Left ventricle myocardium superior (tissue), 1 donor: ENCODE data around the gene STARD3. TPM values are rescaled to one million over a fixed set of nuclear protein-coding genes. Genes with fewer than 3 reads are reported as not detected.
"Not testable (repeated sequence)": the region's sequence is repeated elsewhere in the genome, so short reads cannot be mapped to it uniquely, and the experiment has no call there.

Source experiments
- ATAC-seq: fragments of 200-7000 bp; cut with Tn5 transposase; one replicate; pipeline ENCODE4 v1.9.1; 2020; ENCODE audit warnings: mild to moderate bottlenecking, moderate library complexity
- DNase-seq: peaks from one replicate; pipeline ENCODE4 v3.0.0-alpha.2; 2020
- intact Hi-C: fragments of 100-400 bp; cut with micrococcal nuclease; formaldehyde crosslinking; loops from one replicate; pipeline ENCODE4 v1.11.0; 2022
- total RNA-seq: library from RNA; stranded (reverse); fragmentation: NEBNext Ultra II Directional; extraction: Animal tissue kit (Norgen Biotek cat#: 25700); gene quantifications from one replicate; pipeline ENCODE4 v1.2.1, GENCODE V29; 2021
- donor health status: DM: no; HTN: yes; CAD: no; lungs with severe emphysema.

Gene STARD3
- total RNA-seq, 1 donor from 2014 or later: 18.7 TPM

DNA sequence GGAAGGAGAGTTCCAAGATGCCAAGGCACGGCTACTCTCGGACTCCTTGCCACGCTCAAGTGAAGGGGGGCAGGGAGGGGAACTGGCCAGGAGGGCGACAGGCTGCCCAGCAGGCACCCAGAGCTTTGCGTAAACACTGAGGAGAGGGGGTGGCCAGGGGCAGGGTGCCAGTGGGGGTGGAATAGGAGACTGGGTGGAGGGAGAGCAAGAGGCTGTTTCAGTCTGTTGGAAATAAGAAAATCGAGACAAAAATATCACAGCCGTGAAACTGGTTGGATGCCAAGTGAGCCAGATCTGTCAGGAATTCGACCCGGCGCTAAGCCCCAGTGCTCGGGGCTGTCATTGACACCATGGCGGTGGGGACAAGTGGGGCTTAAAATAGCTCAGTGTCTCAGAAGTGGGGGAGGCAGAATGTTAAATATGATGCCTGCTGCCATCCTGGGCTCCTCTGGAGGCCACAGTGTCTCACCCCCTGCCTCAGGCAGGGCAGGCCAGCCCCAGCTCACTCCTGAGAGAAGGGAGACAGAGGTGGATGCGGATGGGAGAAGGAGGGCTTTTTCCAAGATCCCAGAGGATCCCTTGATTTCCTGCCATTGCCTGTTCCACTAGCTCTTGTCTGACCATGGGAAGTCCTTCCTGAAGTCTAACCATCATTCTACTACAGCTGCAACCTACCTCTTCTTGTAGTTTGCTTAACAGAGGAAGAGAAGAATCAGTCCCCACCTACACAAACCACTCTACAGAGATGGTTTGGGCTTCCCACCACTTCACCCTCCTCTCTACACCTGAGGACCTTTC is 40.8 kb downstream of the STARD3 start:
- intact Hi-C loops: no loop called here
- ATAC-seq (peak; percentile 75), DNase-seq (peak; percentile 85)

DNA sequence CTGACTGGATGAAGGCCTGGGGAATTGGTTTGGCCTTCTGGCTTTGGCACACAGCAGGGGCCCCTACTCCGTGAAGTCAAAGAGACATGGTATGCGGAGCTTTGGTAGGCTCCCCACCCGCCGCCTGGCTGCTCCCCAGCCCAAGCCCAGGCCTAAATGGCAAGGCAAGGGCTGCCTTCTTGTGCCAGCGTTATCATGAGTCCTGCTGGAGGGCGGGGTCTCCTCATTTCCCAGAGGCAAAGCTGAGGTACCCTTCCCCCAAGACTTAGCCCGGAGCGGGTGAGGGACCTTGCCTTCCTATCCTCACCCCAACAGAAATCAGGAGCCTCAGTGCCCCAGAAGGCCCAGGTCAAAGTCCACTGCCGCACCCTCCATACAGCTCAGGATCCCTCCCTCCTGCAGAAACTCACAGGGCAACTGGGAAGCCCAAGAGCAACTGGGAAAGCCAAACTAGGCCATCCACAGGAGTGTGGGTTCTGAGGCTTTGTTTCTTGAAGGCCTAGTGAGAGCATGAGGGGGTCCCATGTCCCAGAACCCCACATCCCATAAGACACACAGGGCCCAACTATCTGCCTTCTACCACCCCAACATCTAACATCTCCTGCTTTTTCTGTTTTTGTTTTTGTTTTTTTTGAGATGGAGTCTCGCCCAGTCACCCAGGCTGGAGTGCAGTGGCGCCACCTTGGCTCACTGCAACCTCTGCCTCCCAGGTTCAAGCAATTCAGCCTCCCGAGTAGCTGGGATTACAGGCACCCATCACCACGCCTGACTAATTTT is 41.6 kb downstream of the STARD3 start:
- DNase-seq: no peak
- ATAC-seq: no peak
- intact Hi-C loops: no loop called here

DNA sequence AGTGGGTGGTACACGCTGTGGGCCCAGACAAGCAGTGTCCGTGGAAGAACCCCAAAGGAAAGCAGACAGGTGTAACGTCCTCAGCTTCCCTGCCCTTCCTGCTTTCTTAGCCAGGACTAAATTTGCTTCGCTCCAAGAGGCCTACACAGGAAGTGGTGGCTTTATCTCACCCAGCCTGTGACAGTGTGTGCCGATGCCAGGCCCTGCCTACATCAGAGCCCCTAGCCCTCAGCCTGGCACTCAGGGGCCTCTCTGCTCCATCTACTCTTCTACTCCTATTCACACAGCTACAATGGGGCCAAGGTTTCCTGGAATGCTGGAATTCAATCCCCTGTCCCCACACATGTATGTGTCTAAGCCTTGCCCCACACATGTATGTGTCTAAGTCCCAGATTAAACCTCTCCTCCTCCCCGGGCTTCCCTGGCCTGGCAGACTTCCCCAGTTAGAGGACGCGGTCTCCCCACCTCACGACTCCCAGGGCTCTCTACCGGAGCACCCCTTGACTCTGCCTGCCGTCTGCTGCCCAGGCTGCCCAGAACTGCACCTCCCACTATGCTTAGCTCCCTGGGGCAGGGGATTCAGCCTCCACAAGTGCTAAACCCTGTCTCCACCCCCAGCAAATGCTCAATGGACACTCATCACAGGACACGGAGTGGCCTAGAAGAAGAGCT is 42.7 kb downstream of the STARD3 start:
- intact Hi-C loops: no loop called here

DNA sequence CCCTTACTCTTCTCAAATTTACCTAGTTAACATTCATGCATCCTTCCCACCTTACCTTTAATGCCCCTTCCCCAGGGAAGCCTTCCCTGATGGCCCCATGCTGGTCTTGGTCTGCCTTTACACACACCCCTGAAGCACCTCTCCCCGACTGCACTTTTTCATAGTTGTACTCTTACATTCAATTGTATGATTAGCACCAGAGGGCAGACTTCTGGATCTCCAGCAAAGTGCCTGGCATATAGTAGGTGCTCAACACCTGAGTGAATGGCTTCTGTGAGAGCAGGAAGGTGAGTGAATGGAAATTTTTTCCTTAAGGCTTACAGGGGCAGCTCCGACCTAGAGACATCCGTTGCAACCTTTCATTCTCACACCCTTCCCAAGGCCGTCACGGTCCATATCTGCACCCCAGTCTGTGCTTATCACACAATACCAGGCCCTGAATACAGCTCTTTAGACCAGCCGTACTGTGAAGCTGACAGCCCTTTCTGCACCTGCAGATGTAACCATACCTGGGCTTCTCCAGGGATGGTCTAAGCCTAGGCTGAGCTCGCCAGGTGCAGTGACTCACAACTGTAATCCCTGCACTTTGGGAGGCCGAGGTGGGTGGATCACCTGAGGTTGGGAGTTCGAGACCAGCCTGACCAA is 46.5 kb downstream of the STARD3 start:
- ATAC-seq (no peak), DNase-seq (no peak)
- intact Hi-C loops: no loop called here

More for the DNA sequence above, 42.7 kb downstream of the STARD3 start:
- DNase-seq: peak; percentile 74
- ATAC-seq: peak; percentile 61

DNA sequence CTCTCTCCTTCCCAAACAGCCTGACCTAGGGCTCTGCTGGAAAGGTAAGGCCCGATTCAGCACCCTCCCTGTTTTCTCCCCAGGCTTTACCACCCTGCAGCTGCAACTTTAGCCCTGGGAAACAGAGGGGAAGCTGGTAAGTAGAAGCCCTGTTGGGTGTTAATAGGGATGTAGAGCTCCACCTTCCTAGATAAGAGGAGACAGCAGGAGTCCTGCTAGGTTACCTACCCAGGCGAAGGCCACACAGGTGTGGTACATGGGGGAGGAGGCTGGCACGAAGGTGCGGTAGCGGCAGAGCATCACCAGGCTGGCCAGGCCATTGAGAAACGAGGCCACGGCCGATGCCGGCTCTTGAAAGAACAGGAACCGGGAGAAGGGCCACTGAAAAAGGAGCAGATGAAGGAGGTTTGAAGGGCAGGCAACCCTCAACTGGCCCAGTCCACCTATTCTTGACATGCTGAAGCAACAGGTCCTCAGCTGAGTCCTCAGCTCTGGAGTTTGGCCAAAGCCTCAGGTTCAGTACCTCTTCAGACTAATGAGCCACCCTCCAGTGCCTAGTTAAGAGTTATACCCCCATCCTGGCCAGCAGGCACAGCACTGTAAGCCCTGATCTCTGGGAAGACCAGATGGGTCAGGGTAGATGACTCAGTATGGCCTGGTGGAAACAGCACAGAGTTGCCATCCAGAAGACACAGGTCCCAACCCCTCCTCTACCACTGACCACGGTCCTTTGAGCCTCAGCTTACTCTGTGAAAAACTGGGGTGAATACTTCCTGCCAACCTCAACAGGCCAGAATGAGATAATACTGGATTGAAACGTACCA is 47.6 kb downstream of the STARD3 start:
- ATAC-seq (no peak), DNase-seq (peak; percentile 27)
- intact Hi-C loops: no loop called here

DNA sequence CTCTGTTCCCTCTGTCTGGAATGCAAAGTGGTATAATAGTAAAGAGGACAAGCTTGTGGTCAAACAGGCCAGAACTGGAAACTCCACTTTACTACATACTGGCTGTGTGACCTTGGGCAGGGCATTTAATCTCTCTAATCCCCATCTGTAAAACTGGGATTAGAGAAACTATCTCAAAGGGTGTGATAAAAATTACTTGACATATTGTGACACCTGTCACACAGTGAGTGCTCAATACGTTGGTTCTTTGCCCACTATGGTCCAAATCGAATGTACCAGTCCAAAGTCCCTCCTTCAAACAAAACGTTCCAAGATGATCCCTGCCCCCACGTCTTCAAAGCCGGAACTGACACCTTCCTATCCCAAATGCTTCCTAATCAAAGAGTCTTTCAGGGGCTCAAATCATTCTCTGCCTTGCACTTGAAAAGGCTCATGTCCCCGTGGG is 50.2 kb downstream of the STARD3 start:
- intact Hi-C loops: no loop called here
- ATAC-seq (no peak), DNase-seq (no peak)

DNA sequence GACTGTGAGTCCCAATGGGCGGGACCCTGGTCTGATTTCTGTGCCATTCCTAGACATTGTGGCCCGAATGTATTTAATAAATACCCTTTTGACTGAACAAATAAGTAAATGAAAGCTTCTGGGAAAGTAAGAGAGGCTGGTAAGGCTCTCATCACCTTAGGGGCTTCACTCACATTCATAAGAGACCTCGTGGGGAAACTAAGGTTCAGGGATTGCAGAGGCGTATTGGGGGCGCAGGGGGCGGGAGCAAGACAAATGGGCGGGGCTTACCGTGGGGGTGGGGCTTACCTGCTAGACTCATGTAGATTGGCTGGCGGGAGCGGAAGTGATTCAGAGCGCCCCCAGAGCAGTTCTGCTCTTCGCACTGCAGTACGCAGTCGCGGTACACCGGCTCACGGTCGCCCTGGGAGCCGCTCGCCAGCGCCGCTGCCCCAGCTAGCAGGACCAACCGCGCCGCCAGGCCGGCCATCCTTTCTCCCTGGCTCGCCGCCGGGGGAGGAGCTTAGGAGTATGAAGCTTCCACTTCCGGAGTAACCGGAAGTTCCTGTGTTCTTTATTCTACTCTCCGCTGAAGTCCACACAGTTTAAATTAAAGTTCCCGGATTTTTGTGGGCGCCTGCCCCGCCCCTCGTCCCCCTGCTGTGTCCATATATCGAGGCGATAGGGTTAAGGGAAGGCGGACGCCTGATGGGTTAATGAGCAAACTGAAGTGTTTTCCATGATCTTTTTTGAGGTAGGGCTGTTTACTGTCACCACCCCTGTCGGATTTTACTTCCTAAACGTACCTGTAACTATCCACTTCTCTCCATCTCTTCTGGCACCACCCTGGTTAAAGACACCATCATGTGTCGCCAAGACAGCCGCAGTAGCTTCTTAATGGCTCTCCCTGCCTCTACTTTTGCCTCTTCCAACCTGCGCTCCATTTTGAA is 50.9 kb downstream of the STARD3 start, which contains the start of gene PGAP3:
PGAP3 (minus strand) TSS at position 512 of the 929 bp plus-strand sequence; CDS start at position 469, 43 bp downstream.
- ATAC-seq (peak; percentile 95), DNase-seq (peak; percentile 90)
- intact Hi-C loops: no loop called here

DNA sequence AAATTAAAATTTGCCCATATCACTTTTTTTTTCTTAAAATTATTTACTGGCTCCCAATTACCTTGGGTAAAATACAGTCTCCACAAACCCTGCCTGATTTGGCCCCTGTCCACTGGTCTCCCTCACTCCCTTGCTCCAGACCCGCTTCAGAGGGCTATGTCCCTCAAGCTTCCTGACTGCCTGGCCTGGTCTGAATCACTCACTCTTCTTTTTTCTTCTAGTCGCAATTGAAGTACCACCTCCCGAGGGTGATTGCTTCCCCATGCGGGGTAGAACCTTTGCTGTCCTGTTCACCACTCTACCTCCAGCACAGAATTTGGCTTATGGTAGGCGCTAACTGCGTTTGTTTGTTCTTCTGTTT is 51.5 kb downstream of the STARD3 start:
- ATAC-seq (no peak), DNase-seq (no peak)
- intact Hi-C loops: no loop called here

DNA sequence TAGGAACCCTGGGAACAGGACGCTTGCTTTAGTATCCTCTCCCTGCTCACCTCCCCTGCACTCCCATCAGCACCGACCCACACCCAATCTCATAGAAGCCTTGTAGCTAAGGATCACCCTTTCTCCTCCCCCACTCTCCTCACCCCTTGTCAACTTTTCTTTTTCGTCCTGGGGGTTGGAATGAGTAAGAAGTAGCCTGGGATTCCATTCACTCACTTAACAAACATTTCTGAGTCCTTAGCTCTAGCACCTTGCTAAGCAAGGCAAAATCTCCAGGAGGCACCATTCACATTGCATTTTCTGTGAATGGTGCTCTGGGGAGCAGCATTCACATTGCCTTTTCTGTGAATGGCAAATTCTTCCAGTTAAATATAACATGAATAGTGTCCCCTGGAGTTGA is 52.0 kb downstream of the STARD3 start:
- no peak for DNase-seq
- intact Hi-C loops: no loop called here
- ATAC-seq: no peak

DNA sequence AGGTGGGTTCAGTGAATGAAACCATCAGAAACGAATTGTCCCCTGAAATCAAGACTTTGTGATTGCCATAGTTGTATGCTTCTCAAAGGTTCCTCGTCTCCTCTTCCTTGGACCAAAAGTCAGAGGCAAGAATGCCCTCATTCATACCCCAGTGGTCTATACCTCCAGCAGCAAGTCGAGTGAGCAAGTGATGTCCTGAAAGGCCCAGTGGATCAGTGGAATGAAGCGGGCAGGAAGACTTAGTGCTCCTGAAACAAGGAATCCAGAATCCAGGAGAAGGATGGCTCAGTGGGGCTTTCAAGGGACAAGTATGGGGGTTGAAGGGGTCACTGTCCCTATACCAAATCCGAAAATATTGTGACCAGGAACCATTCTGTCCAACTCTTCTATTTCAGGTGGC is 57.6 kb downstream of the STARD3 start:
- intact Hi-C loops: no loop called here
- ATAC-seq: no peak
- no peak for DNase-seq

DNA sequence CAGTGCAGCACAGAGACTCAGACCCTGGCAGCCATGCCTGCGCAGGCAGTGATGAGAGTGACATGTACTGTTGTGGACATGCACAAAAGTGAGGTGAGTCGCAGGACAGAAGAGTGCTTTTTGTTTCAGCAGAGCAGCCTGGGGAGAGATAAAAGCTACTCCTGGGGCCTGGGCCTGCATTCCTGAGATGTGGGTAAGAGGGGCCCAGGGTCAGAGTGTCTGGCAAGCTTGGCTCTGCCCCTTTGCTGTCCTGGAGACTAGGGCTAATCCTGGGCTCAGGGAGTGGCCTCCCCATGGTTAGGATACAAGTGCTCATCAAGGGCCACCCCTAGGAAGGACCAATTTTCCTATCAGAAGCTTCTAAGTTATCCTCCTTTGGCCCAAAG is 58.1 kb downstream of the STARD3 start:
- intact Hi-C loops: no loop called here
- ATAC-seq: no peak
- DNase-seq: no peak

DNA sequence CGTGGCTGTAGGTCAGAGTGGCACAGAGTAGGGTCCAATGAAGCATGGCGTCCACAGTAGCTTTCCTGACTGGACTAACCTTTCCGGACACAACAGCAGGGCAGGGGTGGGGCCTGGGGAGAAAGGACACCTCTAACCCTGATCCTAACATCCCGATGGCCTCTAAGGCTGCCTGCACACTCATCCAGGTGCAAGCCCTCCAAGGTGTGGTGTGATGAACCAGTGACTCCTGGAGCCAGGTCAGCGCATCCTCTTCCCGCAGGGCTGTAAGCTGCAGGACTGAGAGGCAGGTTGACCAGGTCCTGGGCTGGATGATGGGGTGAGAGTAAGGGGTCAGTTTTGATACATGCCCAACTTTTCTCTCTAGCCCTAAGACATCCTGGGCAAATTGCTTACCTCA is 59.8 kb downstream of the STARD3 start:
- ATAC-seq: no peak
- intact Hi-C loops: no loop called here

DNA sequence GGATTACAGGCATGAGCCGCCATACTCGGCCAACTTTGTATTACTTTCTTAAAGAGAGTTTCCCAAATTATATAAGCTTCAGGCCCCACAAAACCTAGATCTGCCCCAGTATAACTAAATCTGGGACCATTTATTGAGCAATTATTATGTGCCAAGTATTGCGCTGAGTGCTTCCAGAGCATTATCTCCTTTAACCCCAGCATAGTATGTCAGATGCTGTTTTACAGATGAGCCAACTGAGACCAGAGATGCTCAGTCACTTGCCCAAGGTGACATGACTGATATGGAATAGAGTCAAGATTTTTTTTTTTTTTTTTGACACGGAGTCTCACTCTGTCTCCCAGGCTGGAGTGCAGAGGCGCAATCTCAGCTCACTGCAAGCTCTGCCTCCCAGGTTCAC is 61.0 kb downstream of the STARD3 start:
- ATAC-seq (no peak), DNase-seq (no peak)
- intact Hi-C loops: no loop called here

More for the DNA sequence above, 59.8 kb downstream of the STARD3 start:
- DNase-seq: no peak

DNA sequence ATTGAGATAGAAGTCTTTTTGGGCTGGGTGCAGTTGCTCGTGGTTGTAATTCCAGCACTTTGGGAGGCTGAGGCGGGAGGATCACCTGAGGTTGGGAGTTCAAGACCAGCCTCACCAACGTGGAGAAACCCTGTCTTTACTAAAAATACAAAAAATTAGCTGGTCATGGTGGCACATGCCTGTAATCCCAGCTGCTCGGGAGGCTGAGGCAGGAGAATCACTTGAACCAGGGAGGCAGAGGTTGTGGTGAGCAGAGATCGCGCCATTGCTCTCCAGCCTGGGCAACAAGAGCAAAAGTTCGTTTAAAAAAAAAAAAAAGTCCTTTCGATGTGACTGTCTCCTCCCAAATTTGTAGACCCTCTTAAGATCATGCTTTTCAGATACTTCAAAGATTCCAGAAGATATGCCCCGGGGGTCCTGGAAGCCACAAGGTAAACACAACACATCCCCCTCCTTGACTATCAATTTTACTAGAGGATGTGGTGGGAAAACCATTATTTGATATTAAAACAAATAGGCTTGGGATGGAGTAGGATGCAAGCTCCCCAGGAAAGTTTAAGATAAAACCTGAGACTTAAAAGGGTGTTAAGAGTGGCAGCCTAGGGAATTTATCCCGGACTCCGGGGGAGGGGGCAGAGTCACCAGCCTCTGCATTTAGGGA is 62.3 kb downstream of the STARD3 start:
- intact Hi-C loops: not testable (repeated sequence)

DNA sequence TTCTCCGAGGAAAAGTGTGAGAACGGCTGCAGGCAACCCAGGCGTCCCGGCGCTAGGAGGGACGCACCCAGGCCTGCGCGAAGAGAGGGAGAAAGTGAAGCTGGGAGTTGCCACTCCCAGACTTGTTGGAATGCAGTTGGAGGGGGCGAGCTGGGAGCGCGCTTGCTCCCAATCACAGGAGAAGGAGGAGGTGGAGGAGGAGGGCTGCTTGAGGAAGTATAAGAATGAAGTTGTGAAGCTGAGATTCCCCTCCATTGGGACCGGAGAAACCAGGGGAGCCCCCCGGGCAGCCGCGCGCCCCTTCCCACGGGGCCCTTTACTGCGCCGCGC is 62.8 kb downstream of the STARD3 start, which contains the start of gene ERBB2:
ERBB2 (plus strand) TSS at position 247 of the 330 bp plus-strand sequence. CDS start 175 bp downstream, outside the sequence.
- ATAC-seq (peak; percentile 88), DNase-seq (peak; percentile 77)
- intact Hi-C loops: no loop called here

More for the DNA sequence above, 62.3 kb downstream of the STARD3 start:
- not testable (repeated sequence) for DNase-seq, ATAC-seq

DNA sequence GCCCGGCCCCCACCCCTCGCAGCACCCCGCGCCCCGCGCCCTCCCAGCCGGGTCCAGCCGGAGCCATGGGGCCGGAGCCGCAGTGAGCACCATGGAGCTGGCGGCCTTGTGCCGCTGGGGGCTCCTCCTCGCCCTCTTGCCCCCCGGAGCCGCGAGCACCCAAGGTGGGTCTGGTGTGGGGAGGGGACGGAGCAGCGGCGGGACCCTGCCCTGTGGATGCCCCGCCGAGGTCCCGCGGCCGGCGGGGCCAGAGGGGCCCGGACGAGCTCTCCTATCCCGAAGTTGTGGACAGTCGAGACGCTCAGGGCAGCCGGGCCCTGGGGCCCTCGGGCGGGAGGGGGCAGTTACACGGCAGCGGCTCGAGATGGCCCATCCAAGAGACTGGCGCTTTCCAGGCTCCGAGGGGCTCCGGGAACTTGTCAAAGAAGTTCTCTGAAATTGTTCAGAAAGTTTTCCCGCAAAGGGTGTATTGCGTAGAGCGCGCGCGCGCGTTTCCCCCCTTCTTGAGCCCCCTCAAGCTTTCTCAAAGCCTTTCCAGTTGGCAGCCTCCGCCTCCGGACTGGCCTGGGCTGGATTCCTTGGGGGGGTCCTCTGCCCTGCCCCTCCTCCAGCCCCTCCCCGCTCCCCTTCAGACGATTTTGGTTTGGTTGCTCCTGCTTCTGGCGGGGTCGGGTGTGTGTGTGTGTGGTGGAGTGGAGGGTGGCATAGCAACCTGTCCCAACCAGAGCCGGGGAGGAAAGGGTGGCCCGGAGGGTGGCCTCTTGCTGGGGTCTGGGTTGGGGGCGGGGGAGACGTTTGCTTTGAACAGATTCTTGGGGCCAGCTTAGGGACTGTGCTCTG is 63.4 kb downstream of the STARD3 start:
- DNase-seq (peak; percentile 46), ATAC-seq (peak; percentile 61)
- intact Hi-C loops: no loop called here
